HG02981 (cell line): ENCODE data around the gene POLDIP3.
"Not testable (repeated sequence)": the region's sequence is repeated elsewhere in the genome, so short reads cannot be mapped to it uniquely, and the experiment has no call there.

Experiments
- ATAC-seq: cut with Tn5 transposase; IDR thresholded peaks from one replicate; pipeline ENCODE4 v1.9.1; 2021; ENCODE audit warnings: mild to moderate bottlenecking, moderate library complexity; ENCODE audit not compliant: unreplicated experiment

POLDIP3 gene

GRCh38 chr22:42561856-42562255, 52.8 kb downstream of the POLDIP3 start:
- ATAC-seq, result no peak

- no peak for ATAC-seq
These were observed 53.9 kb downstream of the POLDIP3 start for GRCh38 chr22:42560781-42561180.

GRCh38 chr22:42560381-42560780, 54.3 kb downstream of the POLDIP3 start:
- no peak for ATAC-seq

DNA sequence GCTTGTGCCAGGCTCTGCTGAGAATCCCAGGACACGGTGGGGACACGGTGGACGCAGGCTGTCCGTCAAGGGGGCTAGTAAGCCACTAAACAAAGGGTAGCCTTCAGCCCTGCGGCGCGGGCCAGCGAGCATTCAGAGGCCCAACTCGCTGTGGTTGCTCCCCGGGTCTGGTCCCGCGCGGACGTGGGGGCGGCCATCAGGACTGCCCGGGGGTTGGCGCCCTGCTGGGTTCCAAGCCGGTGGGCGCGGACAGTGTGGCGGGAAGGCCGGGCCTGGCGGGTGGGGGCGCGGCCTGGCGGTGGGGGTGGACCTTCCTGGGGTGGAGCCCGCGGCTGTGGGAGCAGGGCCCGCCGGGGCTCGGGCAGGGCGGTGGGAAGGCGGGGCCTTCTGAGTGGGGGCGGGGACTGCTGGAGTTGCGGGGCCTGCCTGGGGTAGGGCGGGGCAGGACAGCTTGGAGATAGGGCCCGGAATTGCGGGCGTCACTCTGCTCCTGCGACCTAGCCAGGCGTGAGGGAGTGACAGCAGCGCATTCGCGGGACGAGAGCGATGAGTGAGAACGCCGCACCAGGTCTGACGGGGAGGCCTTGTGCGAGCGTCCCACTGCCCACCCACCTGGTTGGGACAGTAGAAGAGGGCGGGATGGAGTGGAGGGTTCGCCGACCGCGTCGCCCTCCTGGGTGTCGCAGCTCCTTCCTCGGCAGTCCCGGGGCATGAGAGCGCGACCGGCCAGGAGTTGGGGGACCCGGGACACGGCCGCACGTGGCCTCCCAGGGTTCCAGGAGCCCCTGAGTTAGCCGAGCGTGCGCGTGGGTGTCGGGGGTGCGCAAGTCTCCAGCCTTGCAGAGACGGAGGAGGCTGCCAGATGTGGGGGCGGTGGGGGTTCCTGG, 61.0 kb downstream of the POLDIP3 start, which contains the start of gene SERHL2:
Gene SERHL2, plus strand, starts transcription at position 482 of the 887 bp plus-strand sequence. Its CDS starts 65 bp downstream, at position 547.
- peak; percentile 66 for ATAC-seq

DNA sequence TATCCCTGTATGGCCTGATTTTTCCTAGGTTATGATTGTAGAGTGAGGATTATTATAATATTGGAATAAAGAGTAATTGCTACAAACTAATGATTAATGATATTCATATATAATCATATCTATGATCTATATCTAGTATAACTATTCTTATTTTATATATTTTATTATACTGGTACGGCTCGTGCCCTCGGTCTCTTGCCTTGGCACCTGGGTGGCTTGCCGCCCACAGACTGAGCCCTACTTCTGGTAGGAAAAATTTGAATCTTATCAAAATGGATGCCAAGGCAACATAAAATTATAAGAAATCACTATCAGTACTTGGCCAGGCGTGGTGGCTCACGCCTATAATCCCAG, 62.4 kb downstream of the POLDIP3 start:
- not testable (repeated sequence) for ATAC-seq

GRCh38 chr22:42549331-42550060, 65.2 kb downstream of the POLDIP3 start:
- no peak for ATAC-seq

DNA sequence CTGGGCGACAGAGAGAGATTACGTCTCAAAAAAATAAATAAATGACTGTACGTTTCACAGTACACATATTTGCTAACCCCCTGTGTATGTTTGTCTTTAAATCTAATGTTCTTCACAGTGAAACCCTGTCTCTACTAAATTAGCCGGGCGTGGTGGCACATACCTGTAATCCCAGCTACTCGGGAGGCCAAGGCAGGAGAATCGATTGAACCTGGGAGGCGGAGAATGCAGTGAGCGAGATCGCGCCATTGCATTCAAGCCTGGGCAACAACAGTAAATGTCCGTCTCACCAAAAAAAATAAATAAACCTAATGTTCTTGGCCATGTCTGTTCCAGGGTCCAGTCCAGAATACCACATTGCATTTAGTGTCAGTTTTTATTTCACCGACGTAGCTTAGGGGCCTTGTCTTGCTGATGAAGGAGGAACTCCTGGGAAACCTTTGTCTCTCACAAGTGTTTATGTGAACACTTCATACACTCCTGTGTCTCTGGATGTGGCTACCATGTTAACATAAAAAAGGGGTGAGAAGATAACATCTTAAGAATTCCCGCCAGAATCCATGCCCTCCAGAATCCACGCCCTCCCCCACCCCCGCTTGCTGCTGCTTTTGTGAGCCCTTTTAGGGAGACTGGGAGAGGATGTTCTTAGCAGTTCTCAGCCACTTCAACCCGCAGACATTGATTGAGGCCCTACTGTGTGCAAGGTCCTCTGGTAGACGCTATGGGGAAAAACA, 65.9 kb downstream of the POLDIP3 start:
- no peak for ATAC-seq

GRCh38 chr22:42548126-42548525, 66.6 kb downstream of the POLDIP3 start:
- not testable (repeated sequence) for ATAC-seq

DNA sequence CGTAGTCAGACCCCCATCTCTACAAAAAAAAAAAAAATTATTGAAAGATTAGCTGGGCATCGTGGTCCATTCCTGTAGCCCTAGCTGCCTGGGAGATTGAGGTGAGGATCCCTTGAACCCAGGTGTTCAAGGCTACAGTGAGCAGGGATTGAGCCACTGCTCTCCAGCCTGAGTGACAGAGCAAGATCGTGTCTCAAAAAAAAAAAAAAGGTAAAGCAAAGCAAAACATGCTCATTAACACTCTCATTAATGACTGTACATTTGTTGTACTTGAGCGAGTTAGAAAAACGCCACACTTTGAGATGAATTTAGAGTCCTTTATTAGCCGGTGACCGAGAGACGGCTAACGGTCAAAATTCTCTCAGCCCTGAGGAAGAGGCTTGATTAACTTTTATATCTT, 67.1 kb downstream of the POLDIP3 start:
- no peak for ATAC-seq

DNA sequence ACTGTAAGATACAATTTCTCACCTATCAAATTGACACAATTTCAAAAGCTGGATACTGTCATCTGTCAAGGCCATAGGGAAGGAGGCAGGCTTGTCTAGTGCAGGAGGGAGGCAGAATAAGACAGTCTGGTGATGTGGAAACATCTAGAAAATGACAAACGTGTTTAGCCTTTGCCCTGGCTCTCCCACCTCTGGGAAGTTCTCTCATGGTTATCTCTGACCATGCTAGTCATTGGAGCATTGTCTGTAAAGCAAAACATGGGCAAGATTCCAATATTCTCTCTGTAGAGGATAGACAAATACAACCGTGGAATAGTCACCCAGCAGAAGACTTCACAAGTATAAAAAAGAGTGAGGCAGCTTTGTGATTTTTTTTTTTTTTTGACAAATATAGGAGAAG, 70.0 kb downstream of the POLDIP3 start:
- no peak for ATAC-seq

DNA sequence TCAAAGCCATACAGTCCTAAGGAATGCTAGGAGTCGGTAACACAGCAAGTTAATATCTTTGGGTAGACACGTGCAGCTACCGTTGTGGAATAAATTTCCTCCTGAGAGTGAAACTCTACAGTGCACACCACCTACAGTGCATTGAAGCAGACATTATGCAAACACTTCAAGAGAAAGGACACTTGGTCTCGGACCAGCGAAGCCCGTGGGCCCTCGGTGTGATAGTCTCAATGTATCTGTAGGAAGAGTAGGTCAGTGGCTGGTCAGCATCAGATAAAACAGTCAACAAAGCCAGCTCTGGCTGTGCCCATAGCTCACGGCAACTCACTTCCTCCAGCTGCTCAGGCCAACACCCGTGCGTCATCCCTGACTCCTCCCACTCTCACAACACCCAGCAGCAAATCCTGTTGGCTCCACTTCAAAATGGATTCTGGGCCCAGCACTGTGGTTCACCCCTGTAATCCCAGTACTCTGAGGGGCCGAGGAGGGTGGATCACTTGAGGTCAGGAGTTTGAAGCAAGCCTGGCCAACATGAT, 75.4 kb downstream of the POLDIP3 start:
- not testable (repeated sequence) for ATAC-seq

DNA sequence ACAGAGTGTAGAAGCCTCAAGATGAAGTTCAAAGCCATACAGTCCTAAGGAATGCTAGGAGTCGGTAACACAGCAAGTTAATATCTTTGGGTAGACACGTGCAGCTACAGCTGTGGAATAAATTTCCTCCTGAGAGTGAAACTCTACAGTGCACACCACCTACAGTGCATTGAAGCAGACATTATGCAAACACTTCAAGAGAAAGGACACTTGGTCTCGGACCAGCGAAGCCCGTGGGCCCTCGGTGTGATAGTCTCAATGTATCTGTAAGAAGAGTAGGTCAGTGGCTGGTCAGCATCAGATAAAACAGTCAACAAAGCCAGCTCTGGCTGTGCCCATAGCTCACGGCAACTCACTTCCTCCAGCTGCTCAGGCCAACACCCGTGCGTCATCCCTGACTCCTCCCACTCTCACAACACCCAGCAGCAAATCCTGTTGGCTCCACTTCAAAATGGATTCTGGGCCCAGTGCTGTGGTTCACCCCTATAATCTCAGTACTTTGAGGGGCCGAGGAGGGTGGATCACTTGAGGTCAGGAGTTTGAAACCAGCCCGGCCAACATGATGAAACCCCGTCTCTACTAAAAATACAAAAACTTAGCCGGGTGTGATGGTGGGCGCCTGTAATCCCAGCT, 77.4 kb downstream of the POLDIP3 start:
- ATAC-seq, result peak; percentile 54

GRCh38 chr22:42536634-42537033, 78.0 kb downstream of the POLDIP3 start:
- ATAC-seq, result not testable (repeated sequence)

DNA sequence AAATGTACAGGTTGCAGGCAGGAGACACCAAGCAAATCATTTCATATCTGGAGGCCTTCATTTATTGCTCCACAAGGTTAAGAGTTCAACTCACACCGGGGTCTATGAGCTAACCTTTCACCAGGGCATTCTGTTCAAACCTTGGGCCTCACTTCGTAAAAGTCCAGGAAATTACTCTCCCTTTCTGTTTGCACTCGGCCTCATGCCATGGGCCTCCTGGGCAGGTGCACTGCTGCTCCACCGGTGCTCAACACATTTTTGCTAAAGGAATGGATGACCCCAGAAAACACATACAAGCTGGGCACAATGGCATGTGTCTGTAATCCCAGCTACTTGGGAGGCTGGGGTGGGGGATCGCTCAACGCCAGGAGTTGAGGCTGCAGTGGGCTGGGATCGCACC, 78.5 kb downstream of the POLDIP3 start:
- no peak for ATAC-seq

DNA sequence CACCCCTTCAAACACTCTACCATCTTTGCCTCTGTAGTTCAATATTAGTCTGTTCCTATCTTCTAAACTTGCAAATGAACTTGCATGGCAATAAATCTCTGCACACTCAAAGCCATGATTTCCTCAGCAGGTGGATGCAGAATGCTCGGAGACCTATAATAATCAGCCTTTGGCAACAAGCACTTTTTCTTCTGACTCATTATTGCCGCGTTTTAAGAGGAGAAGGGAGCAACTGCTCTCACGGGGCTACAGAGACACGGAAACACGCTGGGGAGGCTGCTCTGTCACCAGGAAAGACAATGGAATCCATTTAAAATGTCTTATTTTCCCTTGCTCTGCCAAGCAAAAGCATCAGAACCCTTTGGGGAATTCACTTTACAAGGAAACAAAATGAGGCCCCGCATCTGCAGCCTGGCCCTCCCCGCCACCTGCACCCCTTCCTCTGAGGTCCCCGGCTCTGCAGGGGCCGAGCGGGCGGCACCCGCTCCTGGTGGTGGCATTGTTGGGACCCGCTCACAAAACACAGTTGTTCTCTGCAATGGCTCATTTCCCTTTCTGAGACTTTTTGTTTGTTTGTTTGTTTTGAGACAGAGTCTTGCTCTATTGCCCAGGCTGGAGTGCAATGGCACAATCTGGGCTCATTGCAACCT, 79.5 kb downstream of the POLDIP3 start:
- not testable (repeated sequence) for ATAC-seq
